Osteoblast (primary cell): Measurements from ENCODE around the gene CAMK2G. TPM values are rescaled to one million over a fixed set of nuclear protein-coding genes. Genes with fewer than 3 reads are reported as not detected.

Experiments used
- DNase-seq: peaks from one replicate; pipeline ENCODE4 v3.0.0; 2011; ENCODE audit warnings: low spot score, mixed read lengths; ENCODE audit not compliant: insufficient read length; ENCODE audit errors: missing footprints
- H2AFZ ChIP-seq: 2 replicates; pipeline ENCODE4 v1.6.0; 2011; ENCODE audit warnings: mild to moderate bottlenecking, low read length
- H3K27ac ChIP-seq: 2 replicates; pipeline ENCODE4 v1.5.1; 2011; ENCODE audit warnings: mild to moderate bottlenecking, low read depth, low read length, moderate library complexity
- H3K27me3 ChIP-seq: 2 replicates; pipeline ENCODE4 v1.6.0; 2012; ENCODE audit warnings: mild to moderate bottlenecking, control low read depth, inconsistent platforms, low read length, moderate library complexity; ENCODE audit not compliant: insufficient read depth
- H3K36me3 ChIP-seq: 2 replicates; pipeline ENCODE4 v1.5.1; 2011; ENCODE audit warnings: mild to moderate bottlenecking, low read length, control low read depth, moderate library complexity; ENCODE audit not compliant: insufficient read depth
- H3K4me1 ChIP-seq: 2 replicates; pipeline ENCODE4 v1.5.1; 2011; ENCODE audit warnings: mild to moderate bottlenecking, low read length, control low read depth, moderate library complexity; ENCODE audit not compliant: insufficient read depth
- H3K4me2 ChIP-seq: 2 replicates; pipeline ENCODE4 v1.6.0; 2011; ENCODE audit warnings: mild to moderate bottlenecking, low read length; ENCODE audit not compliant: insufficient read depth
- H3K4me3 ChIP-seq: fragments of 200-600 bp; sonication (generic); 3 replicates; pipeline ENCODE4 v1.5.1; 2012; ENCODE audit warnings: mild to moderate bottlenecking, low read length, inconsistent platforms; ENCODE audit not compliant: insufficient read depth
- H3K79me2 ChIP-seq: 2 replicates; pipeline ENCODE4 v1.6.0; 2012; ENCODE audit warnings: mild to moderate bottlenecking, low read length, control low read depth, inconsistent platforms; ENCODE audit not compliant: insufficient read depth
- H3K9me3 ChIP-seq: 2 replicates; pipeline ENCODE4 v1.5.1; 2011; ENCODE audit warnings: low read depth, low read length, control low read depth
- H4K20me1 ChIP-seq: 2 replicates; pipeline ENCODE4 v1.6.0; 2012; ENCODE audit warnings: mild to moderate bottlenecking, low read length, control low read depth; ENCODE audit not compliant: insufficient read depth
- total RNA-seq: library from RNA; depleted of rRNA; stranded (reverse); fragments of >200 nt; gene quantifications from 2 replicates; pipeline ENCODE4 v1.2.3, GENCODE V29; 2012
- TF ChIP-seq, protein P1 (sequence below): IDR thresholded peaks from 2 replicates; pipeline ENCODE4 v1.5.1; 2011; ENCODE audit warnings: mild to moderate bottlenecking, low read depth, low read length, moderate library complexity; ENCODE audit errors: extremely low read depth

Gene CAMK2G
- total RNA-seq, 1 donor = 22.4 TPM

DNA sequence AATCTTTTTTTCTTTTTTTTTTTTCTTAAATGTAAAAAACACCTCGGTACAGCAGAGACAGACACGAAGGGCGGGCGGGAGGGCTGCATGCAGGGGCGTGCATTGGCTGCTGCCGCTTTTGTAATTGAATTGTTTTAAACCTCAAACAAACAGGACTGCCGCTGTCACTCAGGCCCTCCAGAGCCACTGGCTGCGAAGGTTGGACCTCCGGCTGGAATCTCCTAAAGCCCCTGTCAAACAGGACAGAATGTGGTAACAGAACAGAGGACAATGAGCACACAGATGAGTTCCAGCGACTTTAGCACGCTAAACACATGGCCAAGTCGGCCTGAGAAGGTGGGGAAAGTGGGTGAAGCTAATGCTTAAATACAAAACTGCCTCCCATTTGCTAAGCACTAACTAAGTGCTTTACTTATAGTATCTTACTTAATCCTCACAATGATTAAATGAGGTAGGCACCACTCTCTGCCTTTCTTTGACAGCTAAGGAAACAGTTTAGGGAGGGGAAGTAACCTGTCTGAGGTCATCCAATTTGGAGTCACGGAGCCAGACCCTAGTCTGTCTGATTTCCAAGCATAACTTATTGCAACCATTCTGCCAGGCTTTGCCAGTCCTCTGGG, 60.0 kb downstream of the CAMK2G start:
- H3K27me3 ChIP-seq = no peaks in the 10 kb centered on the region
- no peaks in the 10 kb centered on the region for H3K9me3 ChIP-seq
- H3K36me3 ChIP-seq = peaks cover 20% of the 10 kb centered on the region
- H3K4me1 ChIP-seq = peaks cover 25% of the 10 kb centered on the region
- peaks cover 16% of the 10 kb centered on the region for H3K79me2 ChIP-seq
- TF ChIP-seq, protein P1, sequence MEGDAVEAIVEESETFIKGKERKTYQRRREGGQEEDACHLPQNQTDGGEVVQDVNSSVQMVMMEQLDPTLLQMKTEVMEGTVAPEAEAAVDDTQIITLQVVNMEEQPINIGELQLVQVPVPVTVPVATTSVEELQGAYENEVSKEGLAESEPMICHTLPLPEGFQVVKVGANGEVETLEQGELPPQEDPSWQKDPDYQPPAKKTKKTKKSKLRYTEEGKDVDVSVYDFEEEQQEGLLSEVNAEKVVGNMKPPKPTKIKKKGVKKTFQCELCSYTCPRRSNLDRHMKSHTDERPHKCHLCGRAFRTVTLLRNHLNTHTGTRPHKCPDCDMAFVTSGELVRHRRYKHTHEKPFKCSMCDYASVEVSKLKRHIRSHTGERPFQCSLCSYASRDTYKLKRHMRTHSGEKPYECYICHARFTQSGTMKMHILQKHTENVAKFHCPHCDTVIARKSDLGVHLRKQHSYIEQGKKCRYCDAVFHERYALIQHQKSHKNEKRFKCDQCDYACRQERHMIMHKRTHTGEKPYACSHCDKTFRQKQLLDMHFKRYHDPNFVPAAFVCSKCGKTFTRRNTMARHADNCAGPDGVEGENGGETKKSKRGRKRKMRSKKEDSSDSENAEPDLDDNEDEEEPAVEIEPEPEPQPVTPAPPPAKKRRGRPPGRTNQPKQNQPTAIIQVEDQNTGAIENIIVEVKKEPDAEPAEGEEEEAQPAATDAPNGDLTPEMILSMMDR = no peak
- no peak overlapping the region for H3K4me3 ChIP-seq
- H2AFZ ChIP-seq = no peak overlapping the region
- H3K4me2 ChIP-seq = no peak overlapping the region
- peak; percentile 35 for DNase-seq
- H3K27ac ChIP-seq = no peak overlapping the region
- H4K20me1 ChIP-seq = no peaks in the 10 kb centered on the region

DNA sequence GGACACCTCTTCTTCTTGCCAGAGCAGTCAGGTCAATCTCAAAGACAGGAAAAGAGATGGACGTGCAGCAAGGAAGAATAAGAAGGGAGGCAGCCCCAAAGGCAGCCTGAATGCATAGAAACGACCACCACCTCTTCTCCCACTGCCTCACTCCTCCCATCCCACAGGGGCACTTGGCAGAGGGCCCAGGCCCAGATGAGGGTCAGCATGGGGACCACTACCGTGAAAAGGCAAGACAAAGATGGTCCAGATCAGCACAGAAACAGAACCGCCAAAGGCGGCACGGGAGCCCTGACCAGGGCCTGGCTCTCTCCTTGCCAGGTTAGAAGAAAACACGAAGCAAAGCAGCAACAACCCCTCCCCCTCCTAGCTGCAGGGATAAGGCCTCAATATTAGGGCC, 61.0 kb downstream of the CAMK2G start:
- Histone ChIP-seq H3K36me3 (peaks cover 21% of the 10 kb centered on the region), H3K4me1 (peaks cover 25% of the 10 kb centered on the region), H3K4me2 (no peak overlapping the region), H3K79me2 (peaks cover 20% of the 10 kb centered on the region), H2AFZ (no peak overlapping the region), H3K27me3 (no peaks in the 10 kb centered on the region), H3K4me3 (no peak overlapping the region), H3K9me3 (no peaks in the 10 kb centered on the region), H3K27ac (no peak overlapping the region), H4K20me1 (no peaks in the 10 kb centered on the region)
- TF ChIP-seq, protein P1 = no peak
- DNase-seq = peak; percentile 55

DNA sequence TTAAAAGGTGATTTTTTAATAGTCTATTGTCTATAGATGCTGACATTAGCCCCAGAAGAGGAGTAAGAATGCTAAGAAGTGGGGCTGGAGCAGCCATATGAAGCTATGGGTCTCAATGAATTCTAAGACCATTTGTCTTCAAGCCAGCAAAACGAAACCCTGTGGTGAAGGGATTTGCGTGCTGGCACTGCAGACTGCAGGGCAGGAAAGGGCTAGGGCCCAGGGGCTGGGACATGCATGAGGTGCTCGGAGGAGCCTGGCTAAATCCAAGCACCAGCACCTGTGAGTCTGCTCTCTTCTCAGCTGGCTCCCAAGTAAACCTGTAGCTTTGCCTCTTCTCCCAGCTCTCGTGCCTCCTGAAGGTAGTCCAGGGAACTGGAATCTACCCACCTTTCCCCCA, 61.7 kb downstream of the CAMK2G start:
- H2AFZ ChIP-seq = no peak overlapping the region
- H3K36me3 ChIP-seq = peaks cover 27% of the 10 kb centered on the region
- H3K79me2 ChIP-seq = peaks cover 27% of the 10 kb centered on the region
- TF ChIP-seq, protein P1 = no peak
- H3K9me3 ChIP-seq = no peaks in the 10 kb centered on the region
- DNase-seq = no peak
- no peak overlapping the region for H3K4me3 ChIP-seq
- H3K27ac ChIP-seq = no peak overlapping the region
- no peak overlapping the region for H3K4me2 ChIP-seq
- no peaks in the 10 kb centered on the region for H3K27me3 ChIP-seq
- H3K4me1 ChIP-seq = peaks cover 25% of the 10 kb centered on the region
- H4K20me1 ChIP-seq = peaks cover 5% of the 10 kb centered on the region

DNA sequence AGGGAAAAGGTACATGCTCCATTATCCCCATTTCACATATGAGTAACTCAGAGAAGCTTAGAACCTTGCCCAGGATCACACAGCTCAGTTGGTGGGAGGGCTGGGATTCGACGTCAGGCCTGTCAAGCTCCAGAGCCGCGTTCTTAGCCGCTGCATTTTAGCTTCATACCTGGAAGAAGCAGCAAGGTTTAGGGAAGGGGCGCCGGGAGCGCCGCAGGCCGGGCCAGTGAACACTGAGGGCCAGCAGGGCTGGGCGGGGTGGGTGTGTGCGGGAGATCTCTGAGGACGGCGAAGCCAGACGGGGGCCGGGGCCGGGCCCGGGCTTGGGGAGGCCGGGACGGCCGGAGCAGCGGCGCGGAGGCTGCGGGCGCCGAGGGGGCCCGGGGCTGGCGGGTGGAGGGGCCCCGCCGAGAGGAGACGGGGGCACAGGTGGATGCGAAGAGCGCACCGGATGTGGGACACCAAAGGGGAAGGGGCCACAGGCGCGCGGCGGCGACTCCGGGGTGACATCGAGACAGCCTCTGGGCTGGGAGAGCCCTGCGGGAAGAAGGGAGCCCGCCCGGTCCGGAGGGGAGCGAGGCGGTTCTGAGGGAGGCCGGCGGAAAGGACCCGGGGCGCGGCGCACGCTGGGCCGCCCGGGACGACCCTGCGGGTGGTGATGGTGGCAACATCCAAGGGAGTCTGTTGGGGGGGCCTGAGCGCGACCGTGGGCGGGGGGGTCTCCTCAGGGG, 63.5 kb downstream of the CAMK2G start:
- Histone ChIP-seq H2AFZ (peak overlapping the region; percentile 43), H3K4me1 (peaks cover 9% of the 10 kb centered on the region), H3K4me2 (peak overlapping the region; percentile 75), H3K9me3 (no peaks in the 10 kb centered on the region), H3K79me2 (peaks cover 42% of the 10 kb centered on the region), H3K4me3 (peak overlapping the region; percentile 83), H3K36me3 (peaks cover 45% of the 10 kb centered on the region), H3K27ac (peak overlapping the region; percentile 78), H3K27me3 (no peaks in the 10 kb centered on the region), H4K20me1 (peaks cover 18% of the 10 kb centered on the region)
- DNase-seq = peak; percentile 89
- TF ChIP-seq, protein P1 = no peak
